Heart right ventricle (tissue), 16 donors: ENCODE measurements around the gene PRKAG2. TPM values are rescaled to one million over a fixed set of nuclear protein-coding genes. Genes with fewer than 3 reads are reported as not detected.
A peak's percentile ranks its signal among the peaks of the same experiment; 100 is the strongest.

ENCODE experiments used
- ATAC-seq, 8 donors: fragments of 200-7000 bp; cut with Tn5 transposase; one replicate each; pipeline ENCODE4 v1.9.1; 2020; ENCODE audit warnings: mild to moderate bottlenecking in 8 of 8, moderate library complexity in 8 of 8, moderate number of reproducible peaks in 1 of 8
- DNase-seq, 2 donors: peaks; one replicate each; pipeline ENCODE4 v3.0.0-alpha.2; 2020
- H3K27ac ChIP-seq, 10 donors: fragments of 200-600 bp; sonication (generic) in 2 of 10; one replicate each; pipeline versions ENCODE4 v1.5.0 to v1.8.0; 2020 to 2022; ENCODE audit warnings: mild to moderate bottlenecking in 3 of 10
- H3K27me3 ChIP-seq, 7 donors: fragments of 200-600 bp; one replicate each; pipeline ENCODE4 v1.8.0; 2021 to 2022; ENCODE audit warnings: mild to moderate bottlenecking in 2 of 7
- H3K36me3 ChIP-seq, 9 donors: fragments of 200-600 bp; sonication (generic) in 1 of 9; one replicate each; pipeline versions ENCODE4 v1.5.0 to v1.8.0; 2020 to 2022; ENCODE audit warnings: mild to moderate bottlenecking in 2 of 9
- H3K4me1 ChIP-seq, 9 donors: fragments of 200-600 bp; sonication (generic) in 1 of 9; one replicate each; pipeline versions ENCODE4 v1.5.0 to v1.8.0; 2020 to 2022; ENCODE audit warnings: mild to moderate bottlenecking in 4 of 9
- H3K4me3 ChIP-seq, 10 donors: fragments of 200-600 bp; sonication (generic) in 2 of 10; one replicate each; pipeline versions ENCODE4 v1.5.0 to v1.8.0; 2020 to 2022; ENCODE audit warnings: mild to moderate bottlenecking in 7 of 10, moderate library complexity in 2 of 10
- H3K9me3 ChIP-seq, 11 donors: fragments of 200-600 bp in 10 of 11; sonication (generic) in 2 of 11; one replicate each; pipeline versions ENCODE4 v1.5.0 to v1.8.0; 2013 to 2022; ENCODE audit warnings: mild to moderate bottlenecking in 2 of 11, control low read depth in 1 of 11, moderate library complexity in 1 of 11
- CTCF ChIP-seq, 9 donors: fragments of 200-600 bp; sonication (generic) in 2 of 9; IDR thresholded peaks; one replicate each; pipeline versions ENCODE4 v1.5.0 to v1.8.0; 2021 to 2022; ENCODE audit warnings: antibody characterized with exemption in 9 of 9, mild to moderate bottlenecking in 5 of 9, moderate library complexity in 1 of 9
- WGBS, 2 donors: extraction: QIAGEN DNeasy Blood & Tissue Kit; methylation state at CpG; one replicate each; pipeline ENCODE4 v1.1.7; 2013; ENCODE audit warnings: inconsistent platforms in 1 of 2; 5-methylcytosine and 5-hydroxymethylcytosine counted together
- intact Hi-C, 10 donors: fragments of 100-400 bp; cut with DNase I; formaldehyde crosslinking; loops; one replicate each; pipeline versions ENCODE4 v1.11.1 to v1.14.2; 2022
- polyA plus RNA-seq, 2 donors: library from polyadenylated mRNA; stranded (reverse); fragments of 200-250 nt; gene quantifications; one replicate each; pipeline ENCODE4 v1.2.3, GENCODE V29; 2013
- total RNA-seq, 10 donors: library from RNA; stranded (reverse); fragmentation: NEBNext Ultra II Directional in 3 of 10; extraction: Animal tissue kit (Norgen Biotek cat#: 25700) in 3 of 10; gene quantifications; one replicate each; pipeline versions ENCODE4 v1.2.1 to v1.2.4, GENCODE V29; 2021 to 2023
- donor health status: Arrhythmogenic right ventricular cardiomyopathy.
- donor health status: ischemic (EF 13 %, LVEDD 7.1; RV severe dilation, severe dysfunction).
- donor health status: healthy with polysubstance abuse.
- donor health status: DM: no; HTN: yes; CAD: no.
- donor health status: DM: no; HTN: no; CAD: no.
- donor health status: ischemic (EF 25% LVEDD 6.9; RV normal size, moderate dysfunction).
- donor health status: ischemic (EF 25% LVEDD 5.7; RV mildly dilated, moderate dysfunction).
- donor health status: healthy.
- donor health status: DM: yes; HTN: yes; CAD: no.
- donor health status: Ischemic cardiomyopathy.
- donor health status: ischemic (EF 35%, LVEDD 5.7; RV mildly dilated, moderate dysfunction).
- donor health status: nonischemic (EF 11% LVEDD 7.7; RV severe dilation, severe dysfunction).
- donor health status: DM: yes; HTN: yes; CAD: no.
- donor health status: PGD.
- donor health status: ischemic (EF 29% LVEDD 5.4; RV normal size, mild dysfunction).
- donor health status: nonischemic (EF 23%, LVEDD 6.1; RV moderate dilation, normal function).

The PRKAG2 gene
- total and polyA plus RNA-seq, 12 donors, result 52.4 to 156 (median 114) TPM

GRCh38 chr7:151694441-151694827, 182.5 kb downstream of the PRKAG2 start:
- intact Hi-C loops, result loop anchor here in 3 of 10 donors (5.0 kb wide), 2 partner anchors 57 to 62 kb away; no protein-coding TSS in a partner anchor
- 35 to 58% methylated on average over 5 of the region's 5 CpGs for WGBS, 2 donors
- Histone ChIP-seq H3K9me3 (no peaks in the 10 kb centered on the region), H3K4me1 (peaks cover 11 to 91% (median 54%) of the 10 kb centered on the region in 9 donors), H3K27ac (peak overlapping the region; percentile 56 to 95 (median 82)), H3K27me3 (no peaks in the 10 kb centered on the region), H3K36me3 (no peaks in the 10 kb centered on the region), H3K4me3 (no peak overlapping the region)
- no peak for DNase-seq
- no peak for ATAC-seq
- no peak for TF ChIP-seq CTCF (IDR thresholded peaks at IDR 0.05)

- 71 to 80% methylated on average over 11 of the region's 11 CpGs for WGBS, 2 donors
- Histone ChIP-seq H3K27ac (peak overlapping the region in 9 of 10 donors; percentile 51 to 95 (median 82)), H3K4me3 (no peak overlapping the region), H3K4me1 (peaks cover 11 to 90% (median 67%) of the 10 kb centered on the region in 9 donors), H3K9me3 (no peaks in the 10 kb centered on the region), H3K36me3 (no peaks in the 10 kb centered on the region), H3K27me3 (no peaks in the 10 kb centered on the region)
- intact Hi-C loops, result loop anchor here in 4 of 10 donors (2.0 to 5.0 kb wide), 3 partner anchors 56 to 61 kb away; no protein-coding TSS in a partner anchor
- ATAC-seq (peak in 1 of 8 donors; percentile 0), DNase-seq (no peak)
- no peak for TF ChIP-seq CTCF (IDR thresholded peaks at IDR 0.05)
These were observed 183.8 kb downstream of the PRKAG2 start for GRCh38 chr7:151693140-151693539.

- no peak for TF ChIP-seq CTCF (IDR thresholded peaks at IDR 0.05)
- ATAC-seq (peak in 5 of 8 donors; percentile 4 to 19 (median 12)), DNase-seq (peak in 1 of 2 donors; percentile 49)
- Histone ChIP-seq H3K27ac (peak overlapping the region in 9 of 10 donors; percentile 51 to 95 (median 82)), H3K27me3 (no peaks in the 10 kb centered on the region), H3K4me3 (no peak overlapping the region), H3K9me3 (no peaks in the 10 kb centered on the region), H3K36me3 (no peaks in the 10 kb centered on the region), H3K4me1 (peaks cover 12 to 90% (median 71%) of the 10 kb centered on the region in 9 donors)
- 59 to 66% methylated on average over 9 of the region's 9 CpGs for WGBS, 2 donors
- intact Hi-C loops, result loop anchor here in 4 of 10 donors (2.0 to 5.0 kb wide), 3 partner anchors 55 to 60 kb away; no protein-coding TSS in a partner anchor
These were observed 184.2 kb downstream of the PRKAG2 start for GRCh38 chr7:151692721-151693120.

- Histone ChIP-seq H3K27ac (peak overlapping the region in 2 of 10 donors; percentile 82 to 88), H3K9me3 (no peaks in the 10 kb centered on the region), H3K27me3 (no peaks in the 10 kb centered on the region), H3K36me3 (no peaks in the 10 kb centered on the region), H3K4me1 (peaks cover 11 to 89% (median 73%) of the 10 kb centered on the region in 9 donors), H3K4me3 (no peak overlapping the region)
- no peak for ATAC-seq
- intact Hi-C loops, result loop anchor here in 3 of 10 donors (5.0 kb wide), 2 partner anchors 54 to 59 kb away; no protein-coding TSS in a partner anchor
- WGBS, 2 donors, result 75 to 86% methylated on average over 2 of the region's 2 CpGs
- no peak for TF ChIP-seq CTCF (IDR thresholded peaks at IDR 0.05)
- no peak for DNase-seq
These were observed 185.5 kb downstream of the PRKAG2 start for GRCh38 chr7:151691449-151691848.
